Measurements from ENCODE around the gene DNAJB4.

- TF ChIP-seq, protein P1, sequence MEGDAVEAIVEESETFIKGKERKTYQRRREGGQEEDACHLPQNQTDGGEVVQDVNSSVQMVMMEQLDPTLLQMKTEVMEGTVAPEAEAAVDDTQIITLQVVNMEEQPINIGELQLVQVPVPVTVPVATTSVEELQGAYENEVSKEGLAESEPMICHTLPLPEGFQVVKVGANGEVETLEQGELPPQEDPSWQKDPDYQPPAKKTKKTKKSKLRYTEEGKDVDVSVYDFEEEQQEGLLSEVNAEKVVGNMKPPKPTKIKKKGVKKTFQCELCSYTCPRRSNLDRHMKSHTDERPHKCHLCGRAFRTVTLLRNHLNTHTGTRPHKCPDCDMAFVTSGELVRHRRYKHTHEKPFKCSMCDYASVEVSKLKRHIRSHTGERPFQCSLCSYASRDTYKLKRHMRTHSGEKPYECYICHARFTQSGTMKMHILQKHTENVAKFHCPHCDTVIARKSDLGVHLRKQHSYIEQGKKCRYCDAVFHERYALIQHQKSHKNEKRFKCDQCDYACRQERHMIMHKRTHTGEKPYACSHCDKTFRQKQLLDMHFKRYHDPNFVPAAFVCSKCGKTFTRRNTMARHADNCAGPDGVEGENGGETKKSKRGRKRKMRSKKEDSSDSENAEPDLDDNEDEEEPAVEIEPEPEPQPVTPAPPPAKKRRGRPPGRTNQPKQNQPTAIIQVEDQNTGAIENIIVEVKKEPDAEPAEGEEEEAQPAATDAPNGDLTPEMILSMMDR (conservative IDR thresholded peaks at IDR 0.05), result no peak
- no peak for TF ChIP-seq EZH2 (IDR thresholded peaks at IDR 0.05; ENCODE audit: low read depth)
Measured at GRCh38 chr1:78052685-78053405, 48.1 kb downstream of the DNAJB4 start.
